Stomach (tissue), 4 donors: Measurements from ENCODE around the gene PSEN1.

Experiments
- EP300 ChIP-seq: sonication (generic); formaldehyde crosslinking; IDR thresholded peaks from one replicate; pipeline ENCODE4 v1.6.1; 2017; ENCODE audit warnings: antibody characterized with exemption
- POLR2A ChIP-seq, 4 donors: fragments of 450-650 bp; IDR thresholded peaks; one replicate each; pipeline ENCODE4 v1.6.1; 2016; ENCODE audit warnings: antibody characterized with exemption in 4 of 4, control low read depth in 2 of 4, mild to moderate bottlenecking in 1 of 4, moderate library complexity in 1 of 4
- POLR2AphosphoS5 ChIP-seq, 3 donors: sonication (generic); formaldehyde crosslinking; IDR thresholded peaks; one replicate each; pipeline ENCODE4 v1.6.1; 2016; ENCODE audit warnings: antibody characterized with exemption in 3 of 3
- TF ChIP-seq, protein P1 (sequence below), 7 experiments: fragments of 450-650 bp in 4 of 7; fragments of 200-600 bp in 3 of 7; sonication (generic) in 3 of 7; IDR thresholded peaks; one replicate each; pipeline ENCODE4 v1.5.1; 2016 to 2019; ENCODE audit warnings: antibody characterized with exemption in 7 of 7, control low read depth in 2 of 7, mild to moderate bottlenecking in 1 of 7

DNA sequence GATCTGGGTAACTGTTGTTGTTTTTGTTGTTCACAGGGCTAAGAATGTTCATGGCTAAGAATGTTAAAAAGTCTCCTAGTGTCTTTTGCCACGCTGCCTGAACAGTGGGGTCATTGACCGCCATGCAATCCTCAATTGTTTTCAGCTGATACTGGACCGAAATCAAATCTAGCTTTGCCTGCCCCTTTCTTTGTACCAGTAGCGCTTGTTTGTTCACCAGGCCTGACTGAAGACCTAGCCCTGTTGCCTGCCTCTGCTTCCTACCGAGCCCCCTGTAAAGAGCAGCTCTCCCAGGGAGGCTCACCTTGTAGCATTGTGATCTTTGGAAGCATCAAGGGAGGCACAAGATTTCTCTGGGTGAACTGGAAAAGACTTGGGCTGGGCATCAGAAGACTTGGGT is 6.7 kb downstream of the PSEN1 start:
- TF ChIP-seq, protein P1, sequence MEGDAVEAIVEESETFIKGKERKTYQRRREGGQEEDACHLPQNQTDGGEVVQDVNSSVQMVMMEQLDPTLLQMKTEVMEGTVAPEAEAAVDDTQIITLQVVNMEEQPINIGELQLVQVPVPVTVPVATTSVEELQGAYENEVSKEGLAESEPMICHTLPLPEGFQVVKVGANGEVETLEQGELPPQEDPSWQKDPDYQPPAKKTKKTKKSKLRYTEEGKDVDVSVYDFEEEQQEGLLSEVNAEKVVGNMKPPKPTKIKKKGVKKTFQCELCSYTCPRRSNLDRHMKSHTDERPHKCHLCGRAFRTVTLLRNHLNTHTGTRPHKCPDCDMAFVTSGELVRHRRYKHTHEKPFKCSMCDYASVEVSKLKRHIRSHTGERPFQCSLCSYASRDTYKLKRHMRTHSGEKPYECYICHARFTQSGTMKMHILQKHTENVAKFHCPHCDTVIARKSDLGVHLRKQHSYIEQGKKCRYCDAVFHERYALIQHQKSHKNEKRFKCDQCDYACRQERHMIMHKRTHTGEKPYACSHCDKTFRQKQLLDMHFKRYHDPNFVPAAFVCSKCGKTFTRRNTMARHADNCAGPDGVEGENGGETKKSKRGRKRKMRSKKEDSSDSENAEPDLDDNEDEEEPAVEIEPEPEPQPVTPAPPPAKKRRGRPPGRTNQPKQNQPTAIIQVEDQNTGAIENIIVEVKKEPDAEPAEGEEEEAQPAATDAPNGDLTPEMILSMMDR (IDR thresholded peaks at IDR 0.05): no peak
- TF ChIP-seq POLR2AphosphoS5 (IDR thresholded peaks at IDR 0.05): no peak
- no peak for TF ChIP-seq EP300
- TF ChIP-seq POLR2A (IDR thresholded peaks at IDR 0.05): no peak
